K562 (cell line): Measurements from ENCODE around the gene IQCN.

ENCODE experiments used
- CBX2 ChIP-seq: fragments of 200-600 bp; sonication (generic); IDR thresholded peaks from one replicate; pipeline ENCODE4 v1.6.1; 2012; ENCODE audit warnings: mild to moderate bottlenecking, low read length, inconsistent platforms; ENCODE audit not compliant: insufficient read depth, poor library complexity, severe bottlenecking
- CEBPG ChIP-seq, 3 experiments: fragments of 200-800 bp in 1 of 3; sonication (Bioruptor generic) in 1 of 3; sonication (generic) in 1 of 3; formaldehyde crosslinking in 1 of 3; IDR thresholded peaks in 2 of 3; conservative IDR thresholded peaks in 1 of 3; 2 replicates each; pipeline versions ENCODE4 v1.6.1 to v1.8.0; 2016 to 2022; ENCODE audit warnings: missing compliant biosample characterization in 2 of 3, missing genetic modification characterization in 2 of 3, mild to moderate bottlenecking in 1 of 3, missing genetic modification reagents in 1 of 3
- HDAC2 ChIP-seq: fragments of 450-650 bp; IDR thresholded peaks from 2 replicates; pipeline ENCODE4 v1.6.1; 2016; ENCODE audit warnings: mild to moderate bottlenecking
- SIN3A ChIP-seq, 2 experiments: fragments of 150-350 bp in 1 of 2; IDR thresholded peaks; 2 replicates each; pipeline ENCODE4 v1.6.1; 2011 to 2016; ENCODE audit warnings: borderline replicate concordance in 2 of 2, low read depth in 2 of 2, low read length in 2 of 2, mild to moderate bottlenecking in 2 of 2, moderate library complexity in 2 of 2; ENCODE audit not compliant: control insufficient read depth in 1 of 2
- TARDBP ChIP-seq: fragments of 450-650 bp; IDR thresholded peaks from 2 replicates; pipeline ENCODE4 v1.6.1; 2016
- TOE1 ChIP-seq, 2 experiments: fragments of 450-650 bp in 1 of 2; sonication (generic) in 1 of 2; formaldehyde crosslinking in 1 of 2; IDR thresholded peaks; 2 replicates each; pipeline versions ENCODE4 v1.7.1 to v1.8.0; 2016 to 2022; ENCODE audit warnings: borderline replicate concordance in 2 of 2, mild to moderate bottlenecking in 2 of 2, antibody characterized with exemption in 1 of 2, inconsistent platforms in 1 of 2, low read depth in 1 of 2, missing genetic modification reagents in 1 of 2, moderate library complexity in 1 of 2
- ZNF121 ChIP-seq: sonication (generic); formaldehyde crosslinking; conservative IDR thresholded peaks from 2 replicates; pipeline ENCODE4 v1.8.0; 2022; ENCODE audit warnings: missing genetic modification reagents
- ZNF445 ChIP-seq: fragments of 250-450 bp; sonication (Bioruptor Pico); IDR thresholded peaks from 2 replicates; pipeline ENCODE4 v1.4.0; 2020; ENCODE audit warnings: low read depth, mild to moderate bottlenecking, moderate library complexity
- ZSCAN29 ChIP-seq: fragments of 450-650 bp; IDR thresholded peaks from 2 replicates; pipeline ENCODE4 v1.6.1; 2017
- TF ChIP-seq, protein P1 (sequence below), 3 experiments: fragments of 200-800 bp in 1 of 3; fragments of 250-450 bp in 1 of 3; fragments of 450-650 bp in 1 of 3; sonication (Bioruptor Pico) in 1 of 3; sonication (Bioruptor generic) in 1 of 3; formaldehyde crosslinking in 1 of 3; IDR thresholded peaks; 2 replicates each; pipeline versions ENCODE4 v1.6.1 to v1.8.0; 2016 to 2022; ENCODE audit warnings: mild to moderate bottlenecking in 2 of 3, missing genetic modification characterization in 2 of 3, missing compliant biosample characterization in 1 of 3, moderate library complexity in 1 of 3
- TF ChIP-seq, protein P2 (sequence below): fragments of 200-600 bp; sonication (generic); IDR thresholded peaks from one replicate; pipeline ENCODE4 v1.6.1; 2012; ENCODE audit warnings: mild to moderate bottlenecking, low read depth, low read length, inconsistent platforms
- TF ChIP-seq, protein P3 (sequence below): sonication (generic); formaldehyde crosslinking; IDR thresholded peaks from 2 replicates; pipeline ENCODE4 v1.8.1; 2023; ENCODE audit warnings: mild to moderate bottlenecking, missing genetic modification reagents, moderate library complexity
- TF ChIP-seq, protein P4 (sequence below): fragments of 450-650 bp; IDR thresholded peaks from 2 replicates; pipeline ENCODE4 v1.6.1; 2016; ENCODE audit warnings: mild to moderate bottlenecking

DNA sequence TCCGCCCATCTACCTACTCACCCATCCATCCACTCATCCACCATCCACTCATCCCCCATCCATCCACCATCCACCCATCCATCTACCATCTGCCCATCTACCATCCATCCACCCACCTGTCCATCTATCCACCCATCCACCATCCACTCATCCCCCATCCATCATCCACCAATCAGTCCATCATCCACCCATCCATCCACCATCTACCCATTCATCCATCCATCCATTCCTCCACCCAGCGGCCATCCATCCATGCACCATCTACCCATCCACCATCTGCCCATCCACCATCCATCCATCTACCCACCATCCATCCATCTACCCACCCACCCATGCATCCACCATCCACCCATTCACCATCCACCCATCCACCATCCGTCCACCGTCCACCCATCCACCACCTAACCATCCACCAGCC is 20.8 kb upstream of the IQCN start:
- no peak for TF ChIP-seq ZSCAN29
- TF ChIP-seq, protein P1, sequence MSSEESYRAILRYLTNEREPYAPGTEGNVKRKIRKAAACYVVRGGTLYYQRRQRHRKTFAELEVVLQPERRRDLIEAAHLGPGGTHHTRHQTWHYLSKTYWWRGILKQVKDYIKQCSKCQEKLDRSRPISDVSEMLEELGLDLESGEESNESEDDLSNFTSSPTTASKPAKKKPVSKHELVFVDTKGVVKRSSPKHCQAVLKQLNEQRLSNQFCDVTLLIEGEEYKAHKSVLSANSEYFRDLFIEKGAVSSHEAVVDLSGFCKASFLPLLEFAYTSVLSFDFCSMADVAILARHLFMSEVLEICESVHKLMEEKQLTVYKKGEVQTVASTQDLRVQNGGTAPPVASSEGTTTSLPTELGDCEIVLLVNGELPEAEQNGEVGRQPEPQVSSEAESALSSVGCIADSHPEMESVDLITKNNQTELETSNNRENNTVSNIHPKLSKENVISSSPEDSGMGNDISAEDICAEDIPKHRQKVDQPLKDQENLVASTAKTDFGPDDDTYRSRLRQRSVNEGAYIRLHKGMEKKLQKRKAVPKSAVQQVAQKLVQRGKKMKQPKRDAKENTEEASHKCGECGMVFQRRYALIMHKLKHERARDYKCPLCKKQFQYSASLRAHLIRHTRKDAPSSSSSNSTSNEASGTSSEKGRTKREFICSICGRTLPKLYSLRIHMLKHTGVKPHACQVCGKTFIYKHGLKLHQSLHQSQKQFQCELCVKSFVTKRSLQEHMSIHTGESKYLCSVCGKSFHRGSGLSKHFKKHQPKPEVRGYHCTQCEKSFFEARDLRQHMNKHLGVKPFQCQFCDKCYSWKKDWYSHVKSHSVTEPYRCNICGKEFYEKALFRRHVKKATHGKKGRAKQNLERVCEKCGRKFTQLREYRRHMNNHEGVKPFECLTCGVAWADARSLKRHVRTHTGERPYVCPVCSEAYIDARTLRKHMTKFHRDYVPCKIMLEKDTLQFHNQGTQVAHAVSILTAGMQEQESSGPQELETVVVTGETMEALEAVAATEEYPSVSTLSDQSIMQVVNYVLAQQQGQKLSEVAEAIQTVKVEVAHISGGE (CRISPR knock-in tag; IDR thresholded peaks at IDR 0.05): no peak
- TF ChIP-seq, protein P2, sequence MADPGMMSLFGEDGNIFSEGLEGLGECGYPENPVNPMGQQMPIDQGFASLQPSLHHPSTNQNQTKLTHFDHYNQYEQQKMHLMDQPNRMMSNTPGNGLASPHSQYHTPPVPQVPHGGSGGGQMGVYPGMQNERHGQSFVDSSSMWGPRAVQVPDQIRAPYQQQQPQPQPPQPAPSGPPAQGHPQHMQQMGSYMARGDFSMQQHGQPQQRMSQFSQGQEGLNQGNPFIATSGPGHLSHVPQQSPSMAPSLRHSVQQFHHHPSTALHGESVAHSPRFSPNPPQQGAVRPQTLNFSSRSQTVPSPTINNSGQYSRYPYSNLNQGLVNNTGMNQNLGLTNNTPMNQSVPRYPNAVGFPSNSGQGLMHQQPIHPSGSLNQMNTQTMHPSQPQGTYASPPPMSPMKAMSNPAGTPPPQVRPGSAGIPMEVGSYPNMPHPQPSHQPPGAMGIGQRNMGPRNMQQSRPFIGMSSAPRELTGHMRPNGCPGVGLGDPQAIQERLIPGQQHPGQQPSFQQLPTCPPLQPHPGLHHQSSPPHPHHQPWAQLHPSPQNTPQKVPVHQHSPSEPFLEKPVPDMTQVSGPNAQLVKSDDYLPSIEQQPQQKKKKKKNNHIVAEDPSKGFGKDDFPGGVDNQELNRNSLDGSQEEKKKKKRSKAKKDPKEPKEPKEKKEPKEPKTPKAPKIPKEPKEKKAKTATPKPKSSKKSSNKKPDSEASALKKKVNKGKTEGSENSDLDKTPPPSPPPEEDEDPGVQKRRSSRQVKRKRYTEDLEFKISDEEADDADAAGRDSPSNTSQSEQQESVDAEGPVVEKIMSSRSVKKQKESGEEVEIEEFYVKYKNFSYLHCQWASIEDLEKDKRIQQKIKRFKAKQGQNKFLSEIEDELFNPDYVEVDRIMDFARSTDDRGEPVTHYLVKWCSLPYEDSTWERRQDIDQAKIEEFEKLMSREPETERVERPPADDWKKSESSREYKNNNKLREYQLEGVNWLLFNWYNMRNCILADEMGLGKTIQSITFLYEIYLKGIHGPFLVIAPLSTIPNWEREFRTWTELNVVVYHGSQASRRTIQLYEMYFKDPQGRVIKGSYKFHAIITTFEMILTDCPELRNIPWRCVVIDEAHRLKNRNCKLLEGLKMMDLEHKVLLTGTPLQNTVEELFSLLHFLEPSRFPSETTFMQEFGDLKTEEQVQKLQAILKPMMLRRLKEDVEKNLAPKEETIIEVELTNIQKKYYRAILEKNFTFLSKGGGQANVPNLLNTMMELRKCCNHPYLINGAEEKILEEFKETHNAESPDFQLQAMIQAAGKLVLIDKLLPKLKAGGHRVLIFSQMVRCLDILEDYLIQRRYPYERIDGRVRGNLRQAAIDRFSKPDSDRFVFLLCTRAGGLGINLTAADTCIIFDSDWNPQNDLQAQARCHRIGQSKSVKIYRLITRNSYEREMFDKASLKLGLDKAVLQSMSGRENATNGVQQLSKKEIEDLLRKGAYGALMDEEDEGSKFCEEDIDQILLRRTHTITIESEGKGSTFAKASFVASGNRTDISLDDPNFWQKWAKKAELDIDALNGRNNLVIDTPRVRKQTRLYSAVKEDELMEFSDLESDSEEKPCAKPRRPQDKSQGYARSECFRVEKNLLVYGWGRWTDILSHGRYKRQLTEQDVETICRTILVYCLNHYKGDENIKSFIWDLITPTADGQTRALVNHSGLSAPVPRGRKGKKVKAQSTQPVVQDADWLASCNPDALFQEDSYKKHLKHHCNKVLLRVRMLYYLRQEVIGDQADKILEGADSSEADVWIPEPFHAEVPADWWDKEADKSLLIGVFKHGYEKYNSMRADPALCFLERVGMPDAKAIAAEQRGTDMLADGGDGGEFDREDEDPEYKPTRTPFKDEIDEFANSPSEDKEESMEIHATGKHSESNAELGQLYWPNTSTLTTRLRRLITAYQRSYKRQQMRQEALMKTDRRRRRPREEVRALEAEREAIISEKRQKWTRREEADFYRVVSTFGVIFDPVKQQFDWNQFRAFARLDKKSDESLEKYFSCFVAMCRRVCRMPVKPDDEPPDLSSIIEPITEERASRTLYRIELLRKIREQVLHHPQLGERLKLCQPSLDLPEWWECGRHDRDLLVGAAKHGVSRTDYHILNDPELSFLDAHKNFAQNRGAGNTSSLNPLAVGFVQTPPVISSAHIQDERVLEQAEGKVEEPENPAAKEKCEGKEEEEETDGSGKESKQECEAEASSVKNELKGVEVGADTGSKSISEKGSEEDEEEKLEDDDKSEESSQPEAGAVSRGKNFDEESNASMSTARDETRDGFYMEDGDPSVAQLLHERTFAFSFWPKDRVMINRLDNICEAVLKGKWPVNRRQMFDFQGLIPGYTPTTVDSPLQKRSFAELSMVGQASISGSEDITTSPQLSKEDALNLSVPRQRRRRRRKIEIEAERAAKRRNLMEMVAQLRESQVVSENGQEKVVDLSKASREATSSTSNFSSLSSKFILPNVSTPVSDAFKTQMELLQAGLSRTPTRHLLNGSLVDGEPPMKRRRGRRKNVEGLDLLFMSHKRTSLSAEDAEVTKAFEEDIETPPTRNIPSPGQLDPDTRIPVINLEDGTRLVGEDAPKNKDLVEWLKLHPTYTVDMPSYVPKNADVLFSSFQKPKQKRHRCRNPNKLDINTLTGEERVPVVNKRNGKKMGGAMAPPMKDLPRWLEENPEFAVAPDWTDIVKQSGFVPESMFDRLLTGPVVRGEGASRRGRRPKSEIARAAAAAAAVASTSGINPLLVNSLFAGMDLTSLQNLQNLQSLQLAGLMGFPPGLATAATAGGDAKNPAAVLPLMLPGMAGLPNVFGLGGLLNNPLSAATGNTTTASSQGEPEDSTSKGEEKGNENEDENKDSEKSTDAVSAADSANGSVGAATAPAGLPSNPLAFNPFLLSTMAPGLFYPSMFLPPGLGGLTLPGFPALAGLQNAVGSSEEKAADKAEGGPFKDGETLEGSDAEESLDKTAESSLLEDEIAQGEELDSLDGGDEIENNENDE: no peak
- TF ChIP-seq SIN3A (IDR thresholded peaks at IDR 0.05; ENCODE audit: borderline replicate concordance in 2 of 2, control insufficient read depth in 1 of 2, low read depth in 2 of 2, low read length in 2 of 2): no peak
- TF ChIP-seq, protein P3, sequence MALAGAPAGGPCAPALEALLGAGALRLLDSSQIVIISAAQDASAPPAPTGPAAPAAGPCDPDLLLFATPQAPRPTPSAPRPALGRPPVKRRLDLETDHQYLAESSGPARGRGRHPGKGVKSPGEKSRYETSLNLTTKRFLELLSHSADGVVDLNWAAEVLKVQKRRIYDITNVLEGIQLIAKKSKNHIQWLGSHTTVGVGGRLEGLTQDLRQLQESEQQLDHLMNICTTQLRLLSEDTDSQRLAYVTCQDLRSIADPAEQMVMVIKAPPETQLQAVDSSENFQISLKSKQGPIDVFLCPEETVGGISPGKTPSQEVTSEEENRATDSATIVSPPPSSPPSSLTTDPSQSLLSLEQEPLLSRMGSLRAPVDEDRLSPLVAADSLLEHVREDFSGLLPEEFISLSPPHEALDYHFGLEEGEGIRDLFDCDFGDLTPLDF (CRISPR knock-in tag): no peak
- no peak for TF ChIP-seq ZNF121 (CRISPR knock-in tag)
- TF ChIP-seq TARDBP: no peak
- no peak for TF ChIP-seq TOE1 (IDR thresholded peaks at IDR 0.05; ENCODE audit: borderline replicate concordance)
- no peak for TF ChIP-seq TOE1 (CRISPR knock-in tag; IDR thresholded peaks at IDR 0.05; ENCODE audit: borderline replicate concordance, low read depth)
- no peak for TF ChIP-seq HDAC2
- TF ChIP-seq CBX2: no peak
- no peak for TF ChIP-seq CEBPG (CRISPR knock-in tag; IDR thresholded peaks at IDR 0.05)
- TF ChIP-seq CEBPG (tag; conservative IDR thresholded peaks at IDR 0.05 in 1 of 2, IDR thresholded peaks at IDR 0.05 in 1 of 2): no peak
- TF ChIP-seq ZNF445 (CRISPR knock-in tag): no peak
- TF ChIP-seq, protein P4, sequence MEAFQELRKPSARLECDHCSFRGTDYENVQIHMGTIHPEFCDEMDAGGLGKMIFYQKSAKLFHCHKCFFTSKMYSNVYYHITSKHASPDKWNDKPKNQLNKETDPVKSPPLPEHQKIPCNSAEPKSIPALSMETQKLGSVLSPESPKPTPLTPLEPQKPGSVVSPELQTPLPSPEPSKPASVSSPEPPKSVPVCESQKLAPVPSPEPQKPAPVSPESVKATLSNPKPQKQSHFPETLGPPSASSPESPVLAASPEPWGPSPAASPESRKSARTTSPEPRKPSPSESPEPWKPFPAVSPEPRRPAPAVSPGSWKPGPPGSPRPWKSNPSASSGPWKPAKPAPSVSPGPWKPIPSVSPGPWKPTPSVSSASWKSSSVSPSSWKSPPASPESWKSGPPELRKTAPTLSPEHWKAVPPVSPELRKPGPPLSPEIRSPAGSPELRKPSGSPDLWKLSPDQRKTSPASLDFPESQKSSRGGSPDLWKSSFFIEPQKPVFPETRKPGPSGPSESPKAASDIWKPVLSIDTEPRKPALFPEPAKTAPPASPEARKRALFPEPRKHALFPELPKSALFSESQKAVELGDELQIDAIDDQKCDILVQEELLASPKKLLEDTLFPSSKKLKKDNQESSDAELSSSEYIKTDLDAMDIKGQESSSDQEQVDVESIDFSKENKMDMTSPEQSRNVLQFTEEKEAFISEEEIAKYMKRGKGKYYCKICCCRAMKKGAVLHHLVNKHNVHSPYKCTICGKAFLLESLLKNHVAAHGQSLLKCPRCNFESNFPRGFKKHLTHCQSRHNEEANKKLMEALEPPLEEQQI: no peak
